Nephron (organoid): Measurements from ENCODE around the gene PPP2CA.
"Not testable (repeated sequence)": the region's sequence is repeated elsewhere in the genome, so short reads cannot be mapped to it uniquely, and the experiment has no call there.

Source experiments
- H3K27ac Mint-ChIP-seq, 3 experiments: 2 replicates each; pipeline ENCODE4 v1.8.0; 2020; ENCODE audit warnings: mixed read lengths in 3 of 3, mild to moderate bottlenecking in 2 of 3, moderate library complexity in 1 of 3
- H3K27me3 Mint-ChIP-seq: 2 replicates; pipeline ENCODE4 v1.8.0; 2021; ENCODE audit warnings: low read depth, mild to moderate bottlenecking, moderate library complexity, mixed read lengths
- H3K36me3 Mint-ChIP-seq: 2 replicates; pipeline ENCODE4 v1.8.0; 2020; ENCODE audit warnings: low read depth, mixed read lengths
- H3K4me1 Mint-ChIP-seq: 2 replicates; pipeline ENCODE4 v1.8.0; 2020; ENCODE audit warnings: mixed read lengths
- H3K4me3 Mint-ChIP-seq, 3 experiments: 2 replicates each; pipeline ENCODE4 v1.8.0; 2020; ENCODE audit warnings: mild to moderate bottlenecking in 3 of 3, mixed read lengths in 3 of 3, moderate library complexity in 2 of 3
- H3K9me3 Mint-ChIP-seq: 2 replicates; pipeline ENCODE4 v1.8.0; 2020; ENCODE audit warnings: mixed read lengths
- TF ChIP-seq, protein P1 (sequence below), 3 experiments: fragments of 200-600 bp; sonication (generic); IDR thresholded peaks; one replicate each; pipeline ENCODE4 v1.5.0; 2021; ENCODE audit warnings: antibody characterized with exemption in 3 of 3; ENCODE audit not compliant: unreplicated experiment in 3 of 3

The PPP2CA gene

DNA sequence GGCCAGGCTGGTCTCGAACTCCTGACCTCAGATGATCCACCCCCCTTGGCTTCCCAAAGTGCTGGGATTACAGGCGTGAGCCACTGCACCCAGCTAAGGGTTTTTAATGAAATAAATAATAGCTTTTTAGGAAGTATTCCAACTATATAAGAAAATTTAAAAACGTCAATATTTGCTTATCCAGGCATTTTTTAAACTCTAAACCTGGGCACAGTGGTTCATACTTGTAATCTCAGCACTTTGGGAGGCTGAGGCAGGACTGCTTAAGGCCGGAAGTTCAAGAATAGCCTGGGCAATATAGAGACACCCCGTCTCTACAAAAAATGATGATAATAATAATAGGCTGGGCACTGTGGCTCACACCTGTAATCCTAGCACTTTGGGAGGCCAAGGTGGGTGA is 63.3 kb downstream of the PPP2CA start:
- H3K9me3 Mint-ChIP-seq: peaks cover 15% of the 10 kb centered on the region
- TF ChIP-seq, protein P1, sequence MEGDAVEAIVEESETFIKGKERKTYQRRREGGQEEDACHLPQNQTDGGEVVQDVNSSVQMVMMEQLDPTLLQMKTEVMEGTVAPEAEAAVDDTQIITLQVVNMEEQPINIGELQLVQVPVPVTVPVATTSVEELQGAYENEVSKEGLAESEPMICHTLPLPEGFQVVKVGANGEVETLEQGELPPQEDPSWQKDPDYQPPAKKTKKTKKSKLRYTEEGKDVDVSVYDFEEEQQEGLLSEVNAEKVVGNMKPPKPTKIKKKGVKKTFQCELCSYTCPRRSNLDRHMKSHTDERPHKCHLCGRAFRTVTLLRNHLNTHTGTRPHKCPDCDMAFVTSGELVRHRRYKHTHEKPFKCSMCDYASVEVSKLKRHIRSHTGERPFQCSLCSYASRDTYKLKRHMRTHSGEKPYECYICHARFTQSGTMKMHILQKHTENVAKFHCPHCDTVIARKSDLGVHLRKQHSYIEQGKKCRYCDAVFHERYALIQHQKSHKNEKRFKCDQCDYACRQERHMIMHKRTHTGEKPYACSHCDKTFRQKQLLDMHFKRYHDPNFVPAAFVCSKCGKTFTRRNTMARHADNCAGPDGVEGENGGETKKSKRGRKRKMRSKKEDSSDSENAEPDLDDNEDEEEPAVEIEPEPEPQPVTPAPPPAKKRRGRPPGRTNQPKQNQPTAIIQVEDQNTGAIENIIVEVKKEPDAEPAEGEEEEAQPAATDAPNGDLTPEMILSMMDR (IDR thresholded peaks at IDR 0.05; ENCODE audit: unreplicated experiment in 3 of 3): no peak
- H3K27me3 Mint-ChIP-seq: no peaks in the 10 kb centered on the region
- peaks cover 94% of the 10 kb centered on the region for H3K36me3 Mint-ChIP-seq
- H3K4me3 Mint-ChIP-seq: no peak overlapping the region
- no peaks in the 10 kb centered on the region for H3K4me1 Mint-ChIP-seq
- no peak overlapping the region for H3K27ac Mint-ChIP-seq

DNA sequence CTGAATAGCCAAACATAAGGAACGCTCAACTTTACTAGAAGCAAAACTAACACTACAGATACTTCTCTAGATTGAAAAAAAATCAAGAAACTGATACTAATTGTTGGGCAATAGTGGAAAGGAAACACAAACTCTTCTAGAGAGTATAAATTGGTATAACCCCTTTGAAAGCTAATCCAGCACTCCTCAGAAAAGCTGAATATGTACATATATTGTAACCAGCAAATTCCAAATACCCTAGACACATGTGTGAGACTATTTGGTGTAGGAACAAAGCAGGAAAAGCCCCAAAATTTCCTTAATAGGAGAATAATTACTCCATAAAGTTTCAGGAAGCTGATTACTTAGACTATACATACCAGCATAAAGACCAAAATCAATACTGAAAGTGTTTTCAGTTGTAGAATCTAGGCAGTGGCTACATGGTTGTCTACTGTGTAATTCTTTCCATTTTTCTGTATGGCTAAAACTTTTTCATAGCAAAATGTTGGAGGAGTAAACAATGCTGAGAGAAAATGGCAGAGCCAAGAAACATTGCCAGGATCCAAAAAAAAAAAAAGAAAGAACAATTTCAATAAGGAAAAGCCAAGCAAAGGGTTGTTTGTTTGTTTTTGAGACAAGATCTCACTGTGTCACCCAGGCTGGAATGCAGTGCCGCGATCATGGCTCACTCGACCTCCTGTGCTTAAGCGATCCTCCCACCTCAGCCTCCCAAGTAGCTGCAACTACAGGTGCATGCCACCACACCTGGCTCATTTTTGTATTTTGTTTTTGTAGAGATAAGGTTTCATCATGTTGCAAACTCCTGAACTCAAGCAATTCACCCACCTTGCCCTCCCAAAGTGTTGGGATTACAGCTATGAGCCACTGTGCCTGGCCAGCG is 64.1 kb downstream of the PPP2CA start:
- TF ChIP-seq, protein P1 (IDR thresholded peaks at IDR 0.05; ENCODE audit: unreplicated experiment in 3 of 3): no peak
- H3K4me1 Mint-ChIP-seq: no peaks in the 10 kb centered on the region
- H3K9me3 Mint-ChIP-seq: peaks cover 15% of the 10 kb centered on the region
- H3K4me3 Mint-ChIP-seq: no peak overlapping the region
- no peak overlapping the region for H3K27ac Mint-ChIP-seq
- no peaks in the 10 kb centered on the region for H3K27me3 Mint-ChIP-seq
- peaks cover 89% of the 10 kb centered on the region for H3K36me3 Mint-ChIP-seq

DNA sequence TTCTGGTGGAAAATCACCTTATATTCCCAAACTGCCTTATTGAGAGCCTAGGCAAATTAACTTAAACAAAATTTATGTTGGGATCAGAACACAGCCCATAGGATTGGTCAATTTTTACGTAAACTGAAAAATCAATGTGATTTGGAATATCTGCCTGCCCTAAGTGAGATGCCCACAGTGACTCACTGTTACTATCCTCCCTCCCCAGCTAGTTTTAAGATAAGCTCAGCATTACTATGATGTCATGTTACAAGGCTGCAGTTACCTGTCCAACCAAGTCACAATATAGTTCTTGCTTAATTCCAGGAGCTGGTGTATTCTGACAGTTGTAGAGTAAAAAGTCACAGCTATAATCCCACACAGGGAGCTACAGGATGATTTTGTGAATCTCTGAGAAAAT is 72.2 kb downstream of the PPP2CA start:
- Mint-ChIP-seq H3K27me3 (no peaks in the 10 kb centered on the region), H3K9me3 (no peaks in the 10 kb centered on the region), H3K27ac (no peak overlapping the region), H3K4me1 (peaks cover 5% of the 10 kb centered on the region), H3K4me3 (no peak overlapping the region), H3K36me3 (peaks cover 76% of the 10 kb centered on the region)
- TF ChIP-seq, protein P1 (IDR thresholded peaks at IDR 0.05; ENCODE audit: unreplicated experiment in 3 of 3): no peak

DNA sequence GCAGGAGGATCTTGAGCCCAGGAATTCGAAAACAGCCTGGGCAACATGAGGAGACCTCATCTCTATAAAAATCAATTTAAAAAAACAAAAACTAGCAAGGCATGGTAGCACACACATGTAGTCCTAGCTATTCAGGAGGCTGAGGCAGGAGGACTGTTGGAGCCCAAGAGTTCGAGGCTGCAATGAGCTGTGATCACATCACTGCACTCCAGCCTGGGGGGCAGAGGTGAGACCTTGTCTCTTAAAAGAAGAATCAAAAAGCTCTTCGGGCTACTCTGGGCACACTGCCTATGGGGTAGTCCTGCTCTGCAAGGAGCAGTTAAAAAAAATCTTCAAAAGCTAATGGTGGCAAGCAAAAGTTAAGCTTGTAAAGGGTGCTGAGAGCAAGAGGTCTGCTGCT is 72.6 kb downstream of the PPP2CA start:
- H3K36me3 Mint-ChIP-seq: peaks cover 73% of the 10 kb centered on the region
- no peaks in the 10 kb centered on the region for H3K9me3 Mint-ChIP-seq
- H3K4me1 Mint-ChIP-seq: peaks cover 5% of the 10 kb centered on the region
- no peaks in the 10 kb centered on the region for H3K27me3 Mint-ChIP-seq
- TF ChIP-seq, protein P1 (IDR thresholded peaks at IDR 0.05; ENCODE audit: unreplicated experiment in 3 of 3): no peak
- H3K4me3 Mint-ChIP-seq: no peak overlapping the region
- H3K27ac Mint-ChIP-seq: no peak overlapping the region

DNA sequence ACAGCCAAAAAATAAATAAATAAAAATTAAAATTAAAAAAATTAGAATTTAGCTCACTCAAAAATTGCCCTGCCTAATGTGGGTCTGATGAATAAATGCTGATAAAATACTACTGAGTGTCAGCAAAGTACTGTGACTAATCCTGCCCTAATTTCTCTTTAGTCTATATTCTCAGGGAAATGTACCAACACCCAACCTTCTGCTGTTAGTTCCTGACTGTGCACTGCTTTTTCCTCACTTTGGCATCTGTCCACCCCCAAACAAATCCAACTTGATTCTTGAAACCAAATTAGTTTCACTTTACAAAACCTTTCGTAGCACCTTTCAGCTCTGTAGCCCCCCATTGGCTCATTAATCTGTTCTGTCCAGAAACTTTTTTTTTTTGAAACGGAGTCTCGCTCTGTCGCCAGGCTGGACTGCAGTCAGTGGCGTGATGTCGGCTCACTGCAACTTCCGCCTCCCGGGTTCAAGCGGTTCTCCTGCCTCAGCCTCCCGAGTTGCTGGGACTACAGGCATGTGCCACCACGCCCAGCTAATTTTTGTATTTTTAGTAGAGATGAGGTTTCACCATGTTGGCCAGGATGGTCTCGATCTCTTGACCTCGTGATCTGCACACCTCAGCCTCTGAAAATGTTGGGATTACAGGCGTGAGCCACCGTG is 73.6 kb downstream of the PPP2CA start:
- H3K27ac Mint-ChIP-seq, H3K27me3 Mint-ChIP-seq, H3K9me3 Mint-ChIP-seq, H3K4me1 Mint-ChIP-seq, H3K4me3 Mint-ChIP-seq: not testable (repeated sequence)
- H3K36me3 Mint-ChIP-seq: peaks cover 67% of the 10 kb centered on the region

DNA sequence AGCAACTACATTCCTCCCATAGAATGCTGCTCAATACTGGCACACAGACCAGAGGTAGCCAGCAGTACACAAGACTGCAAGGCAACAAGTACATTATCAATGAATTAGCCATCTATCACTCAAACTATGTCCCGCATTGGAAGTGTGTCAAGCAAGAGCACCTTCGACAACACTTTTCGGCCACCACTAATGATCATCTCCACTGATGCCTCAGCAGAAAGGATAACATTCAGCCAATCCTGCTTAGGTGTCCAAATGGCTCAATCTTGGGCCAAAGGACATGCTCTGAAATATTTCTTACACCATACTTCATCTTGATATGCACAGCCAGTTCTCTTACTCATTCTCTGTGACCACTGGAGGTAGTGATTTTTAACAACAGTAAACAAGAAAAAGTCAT is 74.2 kb downstream of the PPP2CA start:
- TF ChIP-seq, protein P1 (IDR thresholded peaks at IDR 0.05; ENCODE audit: unreplicated experiment in 3 of 3): no peak
- H3K27me3 Mint-ChIP-seq: no peaks in the 10 kb centered on the region
- H3K9me3 Mint-ChIP-seq: no peaks in the 10 kb centered on the region
- no peak overlapping the region for H3K27ac Mint-ChIP-seq
- peaks cover 5% of the 10 kb centered on the region for H3K4me1 Mint-ChIP-seq
- H3K4me3 Mint-ChIP-seq: no peak overlapping the region
- H3K36me3 Mint-ChIP-seq: peaks cover 70% of the 10 kb centered on the region
